Panc1 (cell line): ENCODE measurements around the gene SSBP4. TPM values are rescaled to one million over a fixed set of nuclear protein-coding genes. Genes with fewer than 3 reads are reported as not detected.

Experiments used
- ATAC-seq: fragments of 200-7000 bp; cut with Tn5 transposase; 2 replicates; pipeline ENCODE4 v1.9.1; 2020; ENCODE audit warnings: mild to moderate bottlenecking, moderate library complexity
- BruUV-seq: library from RNA; stranded (reverse); fragments of 400-500 nt; replicated peaks from 2 replicates; lab custom pipeline; 2021; lab: Mats Ljungman, UMichigan
- CTCF ChIA-PET: fragments of 300-600 bp; sonication (Branson Sonifier 250); formaldehyde crosslinking; loops from one replicate; lab custom pipeline; 2022; ENCODE audit warnings: antibody characterized with exemption; lab: Charles Lee
- POLR2A ChIA-PET: fragments of 300-600 bp; sonication (Branson Sonifier 250); formaldehyde crosslinking; loops from one replicate; lab custom pipeline; 2022; ENCODE audit warnings: antibody characterized with exemption; lab: Charles Lee
- DNase-seq: peaks from one replicate; pipeline ENCODE4 v3.0.0-alpha.2; 2010; ENCODE audit warnings: low read depth, low spot score
- H3K27ac ChIP-seq: 2 replicates; pipeline ENCODE4 v1.5.1; 2011; ENCODE audit warnings: mild to moderate bottlenecking, low read length, inconsistent platforms
- H3K27me3 ChIP-seq: fragments of 200-500 bp; sonication (Bioruptor generic); 2 replicates; pipeline ENCODE4 v1.6.0; 2014; ENCODE audit warnings: low read length, inconsistent platforms; ENCODE audit not compliant: control insufficient read depth, insufficient read depth
- H3K36me3 ChIP-seq: fragments of 200-500 bp; sonication (Bioruptor generic); 2 replicates; pipeline ENCODE4 v1.5.1; 2014; ENCODE audit warnings: inconsistent platforms, mild to moderate bottlenecking, low read length, moderate library complexity; ENCODE audit not compliant: control insufficient read depth, insufficient read depth
- H3K4me1 ChIP-seq: 2 replicates; pipeline ENCODE4 v1.5.1; 2011; ENCODE audit warnings: inconsistent platforms, mild to moderate bottlenecking, low read length, moderate library complexity; ENCODE audit not compliant: control insufficient read depth, insufficient read depth
- H3K4me3 ChIP-seq, 2 experiments: 2 replicates each; pipeline ENCODE4 v1.5.1; 2011 to 2012; ENCODE audit warnings: low read depth in 2 of 2, low read length in 2 of 2, mild to moderate bottlenecking in 2 of 2, inconsistent platforms in 1 of 2, moderate library complexity in 1 of 2
- H3K9me3 ChIP-seq: fragments of 200-500 bp; sonication (Bioruptor generic); 2 replicates; pipeline ENCODE4 v1.5.1; 2014; ENCODE audit warnings: low read depth, mild to moderate bottlenecking, inconsistent platforms, low read length, moderate library complexity; ENCODE audit not compliant: control insufficient read depth, insufficient read depth
- POLR2AphosphoS5 ChIP-seq: IDR thresholded peaks from 2 replicates; pipeline ENCODE4 v1.6.1; 2012; ENCODE audit warnings: mild to moderate bottlenecking, low read depth, low read length, moderate library complexity
- SIN3A ChIP-seq: IDR thresholded peaks from 2 replicates; pipeline ENCODE4 v1.6.1; 2012; ENCODE audit warnings: low read depth, mild to moderate bottlenecking, low read length, moderate library complexity, borderline replicate concordance; ENCODE audit not compliant: insufficient read depth
- TCF7L2 ChIP-seq: IDR thresholded peaks from 2 replicates; pipeline ENCODE4 v1.6.1; 2011; ENCODE audit warnings: mild to moderate bottlenecking, low read depth, low read length, inconsistent platforms
- in situ Hi-C: cut with HindIII; loops from 2 replicates; pipeline ENCODE4 v1.10.0; 2016; ENCODE audit warnings: low sequenced_read_pairs, low pct_unique_long_range_greater_than_20kb
- intact Hi-C: fragments of 100-400 bp; cut with micrococcal nuclease; formaldehyde crosslinking; loops from one replicate; pipeline ENCODE4 v1.10.0; 2022; ENCODE audit not compliant: unreplicated experiment
- total RNA-seq: library from RNA; stranded (reverse); gene quantifications from one replicate; pipeline ENCODE4 v1.2.1, GENCODE V29; 2021; ENCODE audit not compliant: unreplicated experiment
- TF ChIP-seq, protein P1 (sequence below): fragments of 450-650 bp; IDR thresholded peaks from 2 replicates; pipeline ENCODE4 v1.5.1; 2017; ENCODE audit warnings: mild to moderate bottlenecking
- TF ChIP-seq, protein P2 (sequence below), 2 experiments: IDR thresholded peaks; 2 replicates each; pipeline ENCODE4 v1.6.1; 2011 to 2012; ENCODE audit warnings: low read depth in 2 of 2, control low read depth in 1 of 2, low read length in 1 of 2, mild to moderate bottlenecking in 1 of 2, moderate library complexity in 1 of 2; ENCODE audit not compliant: insufficient read depth in 1 of 2

The SSBP4 gene
- total RNA-seq, 1 experiment from 2014 or later, result 128 TPM

DNA sequence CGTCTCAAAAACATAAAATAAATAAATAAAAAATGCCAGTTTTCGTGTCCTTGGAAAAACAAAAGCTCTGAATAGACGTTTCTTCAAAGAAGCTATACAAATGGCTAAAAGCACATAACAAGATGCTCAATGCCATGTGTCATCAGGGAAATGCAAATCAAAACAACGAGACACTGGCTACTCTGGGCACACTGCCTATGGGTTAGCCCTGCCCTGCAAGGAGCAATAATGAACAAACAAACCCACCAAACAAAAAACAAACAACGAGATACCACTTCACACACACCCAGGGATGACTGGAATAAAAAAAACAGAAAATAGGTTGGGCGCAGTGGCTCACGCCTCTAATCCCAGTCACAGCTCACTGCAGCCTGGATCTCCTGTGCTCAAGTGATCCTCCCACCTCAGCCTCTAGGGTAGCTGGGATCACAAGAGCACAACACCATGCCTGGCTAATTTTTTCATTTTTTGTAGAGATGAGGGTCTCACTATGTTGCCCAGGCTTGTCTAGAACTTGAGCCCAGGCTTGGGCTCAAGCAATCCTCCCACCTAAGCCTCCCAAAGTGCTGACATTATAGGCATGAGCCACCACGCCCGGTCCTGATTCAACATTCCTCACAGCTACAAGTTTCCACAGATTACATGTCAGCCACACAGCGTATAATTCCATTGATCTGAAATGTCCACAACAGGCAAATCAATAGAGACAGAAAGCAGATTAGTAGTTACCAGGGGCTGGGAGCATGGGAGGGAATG, 34.2 kb downstream of the SSBP4 start:
- no peak overlapping the region for H3K4me3 ChIP-seq
- BruUV-seq, result no TSS peak
- in situ Hi-C loops, result no loop called here
- DNase-seq, result no peak
- no peaks in the 10 kb centered on the region for H3K27me3 ChIP-seq
- peak; percentile 66 for ATAC-seq
- intact Hi-C loops, result no loop called here
- H3K27ac ChIP-seq, result no peak overlapping the region
- TF ChIP-seq SIN3A (no peak), TCF7L2 (no peak), POLR2AphosphoS5 (no peak)
- TF ChIP-seq, protein P1, sequence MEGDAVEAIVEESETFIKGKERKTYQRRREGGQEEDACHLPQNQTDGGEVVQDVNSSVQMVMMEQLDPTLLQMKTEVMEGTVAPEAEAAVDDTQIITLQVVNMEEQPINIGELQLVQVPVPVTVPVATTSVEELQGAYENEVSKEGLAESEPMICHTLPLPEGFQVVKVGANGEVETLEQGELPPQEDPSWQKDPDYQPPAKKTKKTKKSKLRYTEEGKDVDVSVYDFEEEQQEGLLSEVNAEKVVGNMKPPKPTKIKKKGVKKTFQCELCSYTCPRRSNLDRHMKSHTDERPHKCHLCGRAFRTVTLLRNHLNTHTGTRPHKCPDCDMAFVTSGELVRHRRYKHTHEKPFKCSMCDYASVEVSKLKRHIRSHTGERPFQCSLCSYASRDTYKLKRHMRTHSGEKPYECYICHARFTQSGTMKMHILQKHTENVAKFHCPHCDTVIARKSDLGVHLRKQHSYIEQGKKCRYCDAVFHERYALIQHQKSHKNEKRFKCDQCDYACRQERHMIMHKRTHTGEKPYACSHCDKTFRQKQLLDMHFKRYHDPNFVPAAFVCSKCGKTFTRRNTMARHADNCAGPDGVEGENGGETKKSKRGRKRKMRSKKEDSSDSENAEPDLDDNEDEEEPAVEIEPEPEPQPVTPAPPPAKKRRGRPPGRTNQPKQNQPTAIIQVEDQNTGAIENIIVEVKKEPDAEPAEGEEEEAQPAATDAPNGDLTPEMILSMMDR, result no peak
- TF ChIP-seq, protein P2, sequence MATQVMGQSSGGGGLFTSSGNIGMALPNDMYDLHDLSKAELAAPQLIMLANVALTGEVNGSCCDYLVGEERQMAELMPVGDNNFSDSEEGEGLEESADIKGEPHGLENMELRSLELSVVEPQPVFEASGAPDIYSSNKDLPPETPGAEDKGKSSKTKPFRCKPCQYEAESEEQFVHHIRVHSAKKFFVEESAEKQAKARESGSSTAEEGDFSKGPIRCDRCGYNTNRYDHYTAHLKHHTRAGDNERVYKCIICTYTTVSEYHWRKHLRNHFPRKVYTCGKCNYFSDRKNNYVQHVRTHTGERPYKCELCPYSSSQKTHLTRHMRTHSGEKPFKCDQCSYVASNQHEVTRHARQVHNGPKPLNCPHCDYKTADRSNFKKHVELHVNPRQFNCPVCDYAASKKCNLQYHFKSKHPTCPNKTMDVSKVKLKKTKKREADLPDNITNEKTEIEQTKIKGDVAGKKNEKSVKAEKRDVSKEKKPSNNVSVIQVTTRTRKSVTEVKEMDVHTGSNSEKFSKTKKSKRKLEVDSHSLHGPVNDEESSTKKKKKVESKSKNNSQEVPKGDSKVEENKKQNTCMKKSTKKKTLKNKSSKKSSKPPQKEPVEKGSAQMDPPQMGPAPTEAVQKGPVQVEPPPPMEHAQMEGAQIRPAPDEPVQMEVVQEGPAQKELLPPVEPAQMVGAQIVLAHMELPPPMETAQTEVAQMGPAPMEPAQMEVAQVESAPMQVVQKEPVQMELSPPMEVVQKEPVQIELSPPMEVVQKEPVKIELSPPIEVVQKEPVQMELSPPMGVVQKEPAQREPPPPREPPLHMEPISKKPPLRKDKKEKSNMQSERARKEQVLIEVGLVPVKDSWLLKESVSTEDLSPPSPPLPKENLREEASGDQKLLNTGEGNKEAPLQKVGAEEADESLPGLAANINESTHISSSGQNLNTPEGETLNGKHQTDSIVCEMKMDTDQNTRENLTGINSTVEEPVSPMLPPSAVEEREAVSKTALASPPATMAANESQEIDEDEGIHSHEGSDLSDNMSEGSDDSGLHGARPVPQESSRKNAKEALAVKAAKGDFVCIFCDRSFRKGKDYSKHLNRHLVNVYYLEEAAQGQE (IDR thresholded peaks at IDR 0.05; ENCODE audit: insufficient read depth in 1 of 2, low read depth in 2 of 2, low read length in 1 of 2), result no peak
- 0 out of 2 replicates have a peak, but pooled peaks cover 10% of the 10 kb centered on the region for H3K4me1 ChIP-seq
- ChIA-PET POLR2A (interaction anchor here (0.6 kb wide), 1 partner anchor 8 kb away, joined by 4 read pairs; no protein-coding TSS in a partner anchor), CTCF (interaction anchor here (0.6 to 0.8 kb wide), 4 partner anchors 8 to 257 kb away, joined by 3 to 4 read pairs (median 3); no protein-coding TSS in a partner anchor)
- no peaks in the 10 kb centered on the region for H3K36me3 ChIP-seq
- no peaks in the 10 kb centered on the region for H3K9me3 ChIP-seq

DNA sequence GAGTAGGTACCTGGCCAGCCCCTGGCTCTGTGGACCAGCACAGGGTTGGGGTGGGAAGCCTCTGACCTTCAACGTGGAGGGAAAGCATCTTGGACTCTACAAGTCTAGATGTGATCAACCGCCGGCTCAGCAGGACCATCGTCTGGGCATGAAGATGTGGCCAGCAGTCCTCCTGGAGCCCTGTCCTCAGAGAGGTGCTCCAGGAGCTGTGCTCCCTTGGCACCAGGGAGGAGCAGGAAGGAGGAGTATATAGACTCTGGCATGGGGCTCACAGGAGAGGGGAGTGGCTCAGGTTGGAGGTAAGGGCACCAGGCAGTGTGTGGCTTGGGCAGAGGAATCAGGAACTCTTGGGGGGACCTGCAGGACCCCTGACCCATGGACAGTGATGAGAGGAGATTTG, 37.1 kb downstream of the SSBP4 start:
- intact Hi-C loops (no loop called here), in situ Hi-C loops (no loop called here)
- H3K36me3 ChIP-seq, result no peaks in the 10 kb centered on the region; the same call in 1 of the 2 replicates
- H3K9me3 ChIP-seq, result no peaks in the 10 kb centered on the region
- ChIA-PET POLR2A (no interaction called here), CTCF (interaction anchor here (0.5 kb wide), 1 partner anchor 14 kb away, joined by 4 read pairs; no protein-coding TSS in a partner anchor)
- no peaks in the 10 kb centered on the region for H3K27me3 ChIP-seq
- no TSS peak for BruUV-seq
- peaks cover 18% of the 10 kb centered on the region for H3K4me1 ChIP-seq
- no peak for DNase-seq
- TF ChIP-seq TCF7L2 (no peak), SIN3A (no peak), POLR2AphosphoS5 (no peak)
- TF ChIP-seq, protein P2 (IDR thresholded peaks at IDR 0.05; ENCODE audit: insufficient read depth in 1 of 2, low read depth in 2 of 2, low read length in 1 of 2), result no peak
- TF ChIP-seq, protein P1, result no peak
- H3K4me3 ChIP-seq, result no peak overlapping the region
- no peak for ATAC-seq
- H3K27ac ChIP-seq, result no peak overlapping the region
